Right atrium auricular region (tissue), 2 donors: Measurements from ENCODE around the gene MRNIP. TPM values are rescaled to one million over a fixed set of nuclear protein-coding genes. Genes with fewer than 3 reads are reported as not detected.
"Not testable (repeated sequence)": the region's sequence is repeated elsewhere in the genome, so short reads cannot be mapped to it uniquely, and the experiment has no call there.

Source experiments
- DNase-seq: peaks from one replicate; pipeline ENCODE4 v3.0.0-alpha.2; 2019; ENCODE audit warnings: low spot score
- H3K27ac ChIP-seq, 2 donors: fragments of 200-600 bp; sonication (generic); 1 replicate in 1 of 2; 2 replicates in 1 of 2; pipeline ENCODE4 v1.5.1; 2016 to 2019
- H3K27me3 ChIP-seq, 2 donors: fragments of 200-600 bp; sonication (generic); one replicate each; pipeline versions ENCODE4 v1.5.1 to v1.6.0; 2017 to 2019
- H3K36me3 ChIP-seq: fragments of 200-600 bp; sonication (generic); one replicate; pipeline ENCODE4 v1.5.1; 2016
- H3K4me1 ChIP-seq, 2 donors: fragments of 200-600 bp; sonication (generic); one replicate each; pipeline versions ENCODE4 v1.5.1 to v1.6.0; 2017 to 2019
- H3K4me3 ChIP-seq, 2 donors: fragments of 200-600 bp; sonication (generic); 1 replicate in 1 of 2; 2 replicates in 1 of 2; pipeline ENCODE4 v1.5.1; 2017 to 2019; ENCODE audit warnings: mild to moderate bottlenecking in 1 of 2, moderate library complexity in 1 of 2
- H3K9me3 ChIP-seq, 2 donors: fragments of 200-600 bp; sonication (generic); one replicate each; pipeline ENCODE4 v1.5.1; 2019
- CTCF ChIP-seq, 2 donors: fragments of 200-600 bp; sonication (generic); IDR thresholded peaks; one replicate each; pipeline ENCODE4 v1.5.1; 2019; ENCODE audit warnings: antibody characterized with exemption in 2 of 2
- microRNA counts, 2 donors: library from miRNA; unstranded; fragments of <30 nt; microRNA quantifications; one replicate each; lab custom pipeline; 2016 to 2017
- microRNA-seq, 2 donors: library from miRNA; unstranded; fragments of <30 nt; microRNA quantifications; one replicate each; pipeline ENCODE4, GENCODE V29; 2016 to 2017; ENCODE audit warnings: borderline number of aligned reads in 2 of 2, borderline replicate concordance in 1 of 2
- total RNA-seq, 2 donors: library from RNA; depleted of rRNA; stranded (reverse); fragments of >200 nt; gene quantifications; one replicate each; pipeline ENCODE4 v1.1.0, GENCODE V29; 2016

The MRNIP gene
- total RNA-seq, 2 donors from 2014 or later = 12.5 to 20.3 TPM

GRCh38 chr5:179793468-179794139, 65.0 kb downstream of the MRNIP start, which contains the start of gene LTC4S:
Gene LTC4S, plus strand, starts transcription at chr5:179793986. Its CDS starts 95 bp downstream, at chr5:179794081.
- Histone ChIP-seq H3K4me1 (peaks cover 0 to 56% of the 10 kb centered on the region in 2 donors), H3K27ac (peak within 1 kb of the TSS; percentile 64 to 78), H3K9me3 (no peaks in the 10 kb centered on the region), H3K27me3 (no peaks in the 10 kb centered on the region), H3K36me3 (peaks cover 16% of the 10 kb centered on the region), H3K4me3 (peak within 1 kb of the TSS; percentile 3 to 64)
- TF ChIP-seq CTCF (IDR thresholded peaks at IDR 0.05) = no peak
- peak; percentile 88 for DNase-seq

- peaks cover 8% of the 10 kb centered on the region for H3K36me3 ChIP-seq
Observed at GRCh38 chr5:179792612-179793467, 65.8 kb downstream of the MRNIP start.

GRCh38 chr5:179791881-179792611, 66.6 kb downstream of the MRNIP start:
- H3K27me3 ChIP-seq = no peaks in the 10 kb centered on the region
- H3K4me3 ChIP-seq = no peak overlapping the region
- H3K27ac ChIP-seq = peak overlapping the region; percentile 64 to 78
- no peak for TF ChIP-seq CTCF (IDR thresholded peaks at IDR 0.05)
- no peaks in the 10 kb centered on the region for H3K9me3 ChIP-seq
- no peak for DNase-seq
- peaks cover 0 to 55% of the 10 kb centered on the region in 2 donors for H3K4me1 ChIP-seq
- peaks cover under 1% of the 10 kb centered on the region for H3K36me3 ChIP-seq

More at GRCh38 chr5:179792612-179793467, 65.8 kb downstream of the MRNIP start:
- TF ChIP-seq CTCF (IDR thresholded peaks at IDR 0.05) = no peak
- DNase-seq = no peak
- Histone ChIP-seq H3K4me3 (peak overlapping the region in 1 of 2 donors; percentile 64), H3K4me1 (peaks cover 0 to 56% of the 10 kb centered on the region in 2 donors), H3K27ac (peak overlapping the region; percentile 64 to 78), H3K27me3 (no peaks in the 10 kb centered on the region), H3K9me3 (no peaks in the 10 kb centered on the region)

- H3K36me3 ChIP-seq, H3K9me3 ChIP-seq, DNase-seq, H3K4me3 ChIP-seq, H3K27ac ChIP-seq, H3K27me3 ChIP-seq: not testable (repeated sequence)
- H3K4me1 ChIP-seq = peaks cover 0 to 32% of the 10 kb centered on the region in 2 donors
Observed at GRCh38 chr5:179789278-179789677, 69.3 kb downstream of the MRNIP start.

- Histone ChIP-seq H3K4me1 (peaks cover 0 to 22% of the 10 kb centered on the region in 2 donors), H3K27ac (no peak overlapping the region), H3K4me3 (no peak overlapping the region), H3K27me3 (no peaks in the 10 kb centered on the region), H3K36me3 (no peaks in the 10 kb centered on the region), H3K9me3 (no peaks in the 10 kb centered on the region)
- DNase-seq = no peak
- TF ChIP-seq CTCF (IDR thresholded peaks at IDR 0.05) = no peak
Observed at GRCh38 chr5:179788193-179788854, 70.3 kb downstream of the MRNIP start.

MicroRNA genes within 50 kb of the gene (microRNA counts, 767-probe panel; counts per million panel counts)
- 0 to 31.0 counts per million in 2 donors for microRNA hsa-miR-1229 (lab: Ali Mortazavi, UCI)

Small RNAs within 50 kb of the gene (microRNA-seq; reads per million reads assigned to microRNA genes)
- 2.1 to 2.8 reads per million in 2 donors for gene MIR1229

Other genes with a start within 250 kb of the MRNIP start
- gene HNRNPH1, start 235.1 kb downstream of the MRNIP start, total RNA-seq = 100 to 1,000 TPM; 104 to 146 TPM
- not detected for gene CBY3, start 177.8 kb downstream of the MRNIP start, total RNA-seq
- gene CANX, start 159.8 kb downstream of the MRNIP start, total RNA-seq = 100 to 1,000 TPM; 288 to 297 TPM
- gene MAML1, start 126.0 kb downstream of the MRNIP start, total RNA-seq = 10 to 100 TPM; 10.8 to 16.6 TPM
- 10 to 100 TPM in 1 of 2 donors, 1 to 10 TPM in 1; 9.0 to 11.1 TPM for gene LTC4S, start 64.8 kb downstream of the MRNIP start, total RNA-seq
- 10 to 100 TPM; 71.7 to 77.1 TPM for gene MGAT4B, start 52.0 kb downstream of the MRNIP start, total RNA-seq
- gene SQSTM1, start 37.9 kb downstream of the MRNIP start, total RNA-seq = 100 to 1,000 TPM; 379 to 436 TPM
- gene TBC1D9B, start 49.1 kb upstream of the MRNIP start, total RNA-seq = 10 to 100 TPM; 33.5 to 57.7 TPM
- 10 to 100 TPM; 42.9 to 51.3 TPM for gene RNF130, start 212.9 kb upstream of the MRNIP start, total RNA-seq